Measurements from ENCODE around the gene NLK. TPM values are rescaled to one million over a fixed set of nuclear protein-coding genes. Genes with fewer than 3 reads are reported as not detected.
"Not testable (repeated sequence)": the region's sequence is repeated elsewhere in the genome, so short reads cannot be mapped to it uniquely, and the experiment has no call there.

Gene NLK
- total RNA-seq, 2 donors from 2014 or later: 19.8 to 37.0 TPM

- no peak for TF ChIP-seq POLR2AphosphoS5 (IDR thresholded peaks at IDR 0.05)
- no peak for TF ChIP-seq POLR2A (IDR thresholded peaks at IDR 0.05)
- TF ChIP-seq CTCF (IDR thresholded peaks at IDR 0.05): no peak
- no peak overlapping the region for H3K4me3 ChIP-seq
- no peaks in the 10 kb centered on the region for H3K4me1 ChIP-seq (replicated peaks)
- H3K36me3 ChIP-seq: no peaks in the 10 kb centered on the region
- DNase-seq (ENCODE audit: low spot score): no peak
- no peak overlapping the region for H3K27ac ChIP-seq
- WGBS: 95% methylated on average over 6 of the region's 6 CpGs
- H3K9me3 ChIP-seq: no peaks in the 10 kb centered on the region
- intact Hi-C loops (cut with DNase I): no loop called here
- H3K27me3 ChIP-seq (replicated peaks; ENCODE audit: insufficient read depth): no peaks in the 10 kb centered on the region
Measured at GRCh38 chr17:28071891-28072606, 29.6 kb downstream of the NLK start.

- no peak overlapping the region for H3K4me3 ChIP-seq
- H3K4me1 ChIP-seq (replicated peaks): no peaks in the 10 kb centered on the region
- intact Hi-C loops (cut with DNase I): no loop called here
- H3K36me3 ChIP-seq: no peaks in the 10 kb centered on the region
- H3K27ac ChIP-seq: no peak overlapping the region
- TF ChIP-seq CTCF (IDR thresholded peaks at IDR 0.05) (no peak), POLR2AphosphoS5 (IDR thresholded peaks at IDR 0.05) (no peak), POLR2A (IDR thresholded peaks at IDR 0.05) (no peak)
- DNase-seq (ENCODE audit: low spot score): no peak
- 92% methylated on average over 2 of the region's 2 CpGs for WGBS
- no peaks in the 10 kb centered on the region for H3K9me3 ChIP-seq
- H3K27me3 ChIP-seq (replicated peaks; ENCODE audit: insufficient read depth): no peaks in the 10 kb centered on the region
Measured at GRCh38 chr17:28072936-28073533, 30.6 kb downstream of the NLK start.

- Histone ChIP-seq H3K27me3 (replicated peaks; ENCODE audit: insufficient read depth) (no peaks in the 10 kb centered on the region), H3K4me1 (replicated peaks) (no peaks in the 10 kb centered on the region), H3K36me3 (no peaks in the 10 kb centered on the region), H3K9me3 (no peaks in the 10 kb centered on the region), H3K4me3 (no peak overlapping the region), H3K27ac (no peak overlapping the region)
- intact Hi-C loops (cut with DNase I): no loop called here
- no peak for TF ChIP-seq POLR2A (IDR thresholded peaks at IDR 0.05)
- no peak for TF ChIP-seq POLR2AphosphoS5 (IDR thresholded peaks at IDR 0.05)
- TF ChIP-seq CTCF (IDR thresholded peaks at IDR 0.05): no peak
- DNase-seq (ENCODE audit: low spot score): no peak
- WGBS: 81% methylated on average over 3 of the region's 3 CpGs
Measured at GRCh38 chr17:28074010-28074409, 31.5 kb downstream of the NLK start.

- TF ChIP-seq POLR2AphosphoS5 (IDR thresholded peaks at IDR 0.05): no peak
- TF ChIP-seq POLR2A (IDR thresholded peaks at IDR 0.05): no peak
- no peak for TF ChIP-seq CTCF (IDR thresholded peaks at IDR 0.05)
- no peaks in the 10 kb centered on the region for H3K4me1 ChIP-seq (replicated peaks)
- no peak overlapping the region for H3K4me3 ChIP-seq
- WGBS: 83% methylated on average over 1 of the region's 1 CpG
- H3K27me3 ChIP-seq (replicated peaks; ENCODE audit: insufficient read depth): no peaks in the 10 kb centered on the region
- no peaks in the 10 kb centered on the region for H3K9me3 ChIP-seq
- DNase-seq (ENCODE audit: low spot score): no peak
- intact Hi-C loops (cut with DNase I): no loop called here
- H3K27ac ChIP-seq: no peak overlapping the region
- no peaks in the 10 kb centered on the region for H3K36me3 ChIP-seq
Measured at GRCh38 chr17:28076144-28076543, 33.7 kb downstream of the NLK start.

GRCh38 chr17:28077140-28077539 is 34.7 kb downstream of the NLK start:
- H3K27ac ChIP-seq: not testable (repeated sequence)

More at GRCh38 chr17:28077140-28077539, 34.7 kb downstream of the NLK start:
- H3K4me3 ChIP-seq; DNase-seq (ENCODE audit: low spot score); H3K9me3 ChIP-seq; H3K27me3 ChIP-seq (replicated peaks; ENCODE audit: insufficient read depth); H3K36me3 ChIP-seq; intact Hi-C loops (cut with DNase I); H3K4me1 ChIP-seq (replicated peaks): not testable (repeated sequence)
- 94% methylated on average over 6 of the region's 6 CpGs for WGBS
